SK-N-SH (cell line): ENCODE measurements around the gene TMEM51. TPM values are rescaled to one million over a fixed set of nuclear protein-coding genes. Genes with fewer than 3 reads are reported as not detected.

ENCODE experiments used
- CTCF ChIA-PET: fragments of 300-600, 350-600 bp; formaldehyde crosslinking; extraction: SDS; loops from one replicate; lab custom pipeline; 2021; lab: Yijun Ruan, JAX
- POLR2A ChIA-PET: fragments of 350-600 bp; sonication (Branson Sonifier 250); formaldehyde crosslinking; extraction: SDS; loops from one replicate; lab custom pipeline; 2020; ENCODE audit warnings: antibody characterized with exemption, inconsistent platforms; lab: Yijun Ruan, JAX
- DNase-seq: peaks from one replicate; pipeline ENCODE4 v3.0.0; 2012
- H2AFZ ChIP-seq: fragments of 200-600 bp; sonication (generic); 2 replicates; pipeline ENCODE4 v1.8.1; 2016; ENCODE audit warnings: antibody characterized with exemption, mild to moderate bottlenecking, low read depth
- H3F3A ChIP-seq: fragments of 200-600 bp; sonication (generic); replicated peaks from 2 replicates; pipeline ENCODE3; 2016; ENCODE audit warnings: antibody characterized with exemption, mild to moderate bottlenecking; ENCODE audit not compliant: insufficient read depth
- H3K27ac ChIP-seq, 2 experiments: fragments of 200-500 bp in 1 of 2; fragments of 200-600 bp in 1 of 2; sonication (Bioruptor generic) in 1 of 2; sonication (generic), shearing (Covaris generic) in 1 of 2; 2 replicates each; pipeline versions ENCODE4 v1.5.1 to v1.6.1; 2014 to 2016; ENCODE audit warnings: low read depth in 2 of 2, inconsistent platforms in 1 of 2, low read length in 1 of 2, mild to moderate bottlenecking in 1 of 2, mixed read lengths in 1 of 2
- H3K27me3 ChIP-seq: fragments of 200-600 bp; sonication (generic), shearing (Covaris generic); 2 replicates; pipeline ENCODE4 v1.6.1; 2016; ENCODE audit warnings: mixed run types; ENCODE audit not compliant: insufficient read depth
- H3K36me3 ChIP-seq, 2 experiments: fragments of 200-500 bp in 1 of 2; fragments of 200-600 bp in 1 of 2; sonication (Bioruptor generic) in 1 of 2; sonication (generic) in 1 of 2; replicated peaks in 1 of 2; 2 replicates each; pipeline versions ENCODE3 to v1.5.1; 2014 to 2016; ENCODE audit warnings: low read length in 1 of 2, mild to moderate bottlenecking in 1 of 2; ENCODE audit not compliant: insufficient read depth in 2 of 2, control insufficient read depth in 1 of 2
- H3K4me1 ChIP-seq, 2 experiments: fragments of 200-500 bp in 1 of 2; fragments of 200-600 bp in 1 of 2; sonication (Bioruptor generic) in 1 of 2; sonication (generic), shearing (Covaris generic) in 1 of 2; 2 replicates each; pipeline versions ENCODE4 v1.5.1 to v1.6.1; 2014 to 2016; ENCODE audit warnings: low read depth in 1 of 2, low read length in 1 of 2, mixed run types in 1 of 2; ENCODE audit not compliant: insufficient read depth in 2 of 2, control insufficient read depth in 1 of 2
- H3K4me2 ChIP-seq: fragments of 200-600 bp; sonication (generic), shearing (Covaris generic); 2 replicates; pipeline ENCODE4 v1.6.1; 2017; ENCODE audit warnings: mixed run types
- H3K4me3 ChIP-seq, 2 experiments: fragments of 200-500 bp in 1 of 2; fragments of 200-600 bp in 1 of 2; sonication (Bioruptor generic) in 1 of 2; sonication (generic), shearing (Covaris generic) in 1 of 2; 2 replicates each; pipeline versions ENCODE4 v1.5.1 to v1.8.1; 2014 to 2016; ENCODE audit warnings: low read depth in 2 of 2, inconsistent platforms in 1 of 2, low read length in 1 of 2, mild to moderate bottlenecking in 1 of 2, mixed read lengths in 1 of 2, moderate library complexity in 1 of 2
- H3K79me2 ChIP-seq: fragments of 200-600 bp; sonication (generic); 2 replicates; pipeline ENCODE4 v1.8.1; 2017; ENCODE audit warnings: mild to moderate bottlenecking; ENCODE audit not compliant: insufficient read depth
- H3K9ac ChIP-seq: fragments of 200-600 bp; sonication (generic); 2 replicates; pipeline ENCODE4 v1.6.1; 2017; ENCODE audit warnings: mixed run types
- H3K9me2 ChIP-seq: fragments of 200-600 bp; sonication (generic); 2 replicates; pipeline ENCODE4 v1.6.1; 2017; ENCODE audit warnings: mixed run types
- H3K9me3 ChIP-seq: fragments of 200-600 bp; sonication (generic); 2 replicates; pipeline ENCODE4 v1.6.1; 2017; ENCODE audit warnings: mixed run types, mild to moderate bottlenecking, moderate library complexity
- H4K20me1 ChIP-seq: fragments of 200-600 bp; sonication (generic); 2 replicates; pipeline ENCODE4 v1.6.1; 2017; ENCODE audit warnings: mild to moderate bottlenecking, mixed run types; ENCODE audit not compliant: insufficient read depth
- GATA2 ChIP-seq: sonication (generic); formaldehyde crosslinking; IDR thresholded peaks from 2 replicates; pipeline ENCODE4 v1.5.0; 2020; ENCODE audit warnings: mild to moderate bottlenecking, missing genetic modification reagents
- MEF2A ChIP-seq: IDR thresholded peaks from 2 replicates; pipeline ENCODE4 v1.4.0; 2012; ENCODE audit warnings: low read depth, borderline replicate concordance
- RAD21 ChIP-seq: IDR thresholded peaks from 2 replicates; pipeline ENCODE4 v1.6.1; 2012; ENCODE audit warnings: mild to moderate bottlenecking, low read length
- RFX5 ChIP-seq: IDR thresholded peaks from 2 replicates; pipeline ENCODE4 v1.6.1; 2012; ENCODE audit warnings: mild to moderate bottlenecking, improper control_type of control experiment, low read length
- RXRA ChIP-seq: IDR thresholded peaks from 2 replicates; pipeline ENCODE4 v1.4.0; 2012; ENCODE audit warnings: low read depth, mild to moderate bottlenecking, borderline replicate concordance
- SMC3 ChIP-seq: IDR thresholded peaks from 2 replicates; pipeline ENCODE4 v1.6.1; 2012; ENCODE audit warnings: low read depth, low read length, improper control_type of control experiment
- TAF1 ChIP-seq: IDR thresholded peaks from 2 replicates; pipeline ENCODE4 v1.6.1; 2012; ENCODE audit warnings: low read depth, mild to moderate bottlenecking, low read length, moderate library complexity, borderline replicate concordance
- TCF12 ChIP-seq: IDR thresholded peaks from 2 replicates; pipeline ENCODE4 v1.4.0; 2012
- TEAD4 ChIP-seq: IDR thresholded peaks from 2 replicates; pipeline ENCODE4 v1.4.0; 2012; ENCODE audit warnings: mild to moderate bottlenecking, borderline replicate concordance; ENCODE audit not compliant: insufficient read depth
- WGBS: methylation state at CpG from one replicate; pipeline ENCODE4 v1.1.6; 2017; ENCODE audit warnings: low lambda C conversion rate; 5-methylcytosine and 5-hydroxymethylcytosine counted together
- polyA plus RNA-seq, 3 experiments: library from polyadenylated mRNA; depleted of rRNA; stranded (reverse); fragments of >200 nt; gene quantifications; 2 replicates each; pipeline ENCODE4 v1.2.3, GENCODE V29; 2012
- TF ChIP-seq, protein P1 (sequence below): IDR thresholded peaks from 2 replicates; pipeline ENCODE4 v1.4.0; 2012; ENCODE audit warnings: low read depth, borderline replicate concordance

Gene TMEM51
- polyA plus RNA-seq, 1 of the 3 experiments (the other 2 are of a cell fraction), result 25.6 TPM

GRCh38 chr1:15225461-15225860, 71.9 kb downstream of the TMEM51 start:
- H3K27me3 ChIP-seq, result no peaks in the 10 kb centered on the region
- ChIA-PET POLR2A (interaction anchor here (0.9 to 1.9 kb wide), 4 partner anchors 14 to 73 kb away, joined by 3 to 7 read pairs (median 4); no protein-coding TSS in a partner anchor), CTCF (interaction anchor here (1.1 to 1.4 kb wide), 2 partner anchors 20 to 82 kb away, joined by 3 read pairs; no protein-coding TSS in a partner anchor)
- peaks cover 0 to 3% of the 10 kb centered on the region in 2 experiments for H3K36me3 ChIP-seq
- H4K20me1 ChIP-seq, result no peaks in the 10 kb centered on the region
- DNase-seq, result no peak
- H3K9me2 ChIP-seq, result no peaks in the 10 kb centered on the region
- H3K9ac ChIP-seq, result no peak overlapping the region
- no peak overlapping the region for H3K4me2 ChIP-seq
- 89% methylated on average over 4 of the region's 4 CpGs for WGBS
- H3K4me3 ChIP-seq, result no peak overlapping the region
- H3F3A ChIP-seq, result no peaks in the 10 kb centered on the region
- H2AFZ ChIP-seq, result no peak overlapping the region
- H3K4me1 ChIP-seq, result peaks cover 0 to 32% of the 10 kb centered on the region in 2 experiments; a peak in 1 of 4 replicates
- no peaks in the 10 kb centered on the region for H3K79me2 ChIP-seq
- H3K9me3 ChIP-seq, result no peaks in the 10 kb centered on the region
- no peak overlapping the region; a peak in 1 of 4 replicates for H3K27ac ChIP-seq
- TF ChIP-seq RXRA, result no peak
- no peak for TF ChIP-seq TEAD4
- TF ChIP-seq TCF12, result no peak

DNA sequence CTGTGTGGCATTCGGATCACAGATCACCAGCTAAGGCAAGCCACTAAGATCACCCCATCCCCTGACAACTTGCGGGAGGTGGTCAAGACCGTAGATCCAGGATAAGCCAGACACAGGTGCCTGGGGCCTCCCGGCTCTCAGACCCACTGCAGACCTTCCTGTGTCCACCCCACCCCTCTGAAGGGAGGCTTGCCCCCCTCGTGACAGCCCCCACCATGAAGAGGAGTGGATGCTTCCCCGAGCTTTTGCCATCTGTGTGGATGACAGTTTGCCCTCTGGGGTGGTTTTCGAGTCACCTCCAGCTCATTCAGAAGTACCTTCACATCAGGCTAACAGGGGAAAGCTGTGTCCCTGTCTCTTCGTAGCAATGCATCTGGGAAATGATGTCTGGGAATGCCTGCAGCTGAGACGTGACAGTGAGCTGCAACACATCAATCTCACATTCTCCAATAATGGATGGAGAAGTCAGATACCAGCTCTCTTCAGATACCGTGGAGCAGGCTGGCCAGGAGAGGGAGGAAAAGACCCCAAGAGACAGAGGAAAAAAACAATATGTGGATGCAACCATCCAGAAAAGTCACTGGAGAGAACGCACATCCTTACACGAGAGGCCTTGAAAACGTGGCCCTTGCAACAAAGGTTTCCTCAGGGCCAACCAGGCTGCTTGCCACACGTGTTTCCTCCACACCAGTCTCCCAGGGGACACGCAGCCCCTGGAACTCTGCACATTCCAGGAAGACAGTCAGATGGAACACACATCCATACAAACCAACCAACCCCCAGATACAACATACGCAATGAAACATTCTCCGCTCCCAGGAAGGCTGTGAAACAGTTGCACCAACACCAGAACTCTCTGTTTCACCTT, 73.1 kb downstream of the TMEM51 start:
- WGBS, result 90% methylated on average over 11 of the region's 17 CpGs
- Histone ChIP-seq H3F3A (no peaks in the 10 kb centered on the region), H3K4me2 (no peak overlapping the region), H3K27ac (peak overlapping the region in 1 of 2 experiments; percentile 53; a peak in 1 of 4 replicates), H4K20me1 (no peaks in the 10 kb centered on the region), H3K9ac (no peak overlapping the region), H3K36me3 (no peaks in the 10 kb centered on the region), H2AFZ (no peak overlapping the region), H3K9me3 (no peaks in the 10 kb centered on the region), H3K79me2 (no peaks in the 10 kb centered on the region), H3K27me3 (no peaks in the 10 kb centered on the region), H3K9me2 (no peaks in the 10 kb centered on the region), H3K4me1 (peaks cover 0 to 23% of the 10 kb centered on the region in 2 experiments; a peak in 1 of 4 replicates), H3K4me3 (no peak overlapping the region)
- POLR2A ChIA-PET, result interaction anchor here (0.9 to 1.9 kb wide), 4 partner anchors 12 to 74 kb away, joined by 3 to 7 read pairs (median 4); no protein-coding TSS in a partner anchor
- TF ChIP-seq SMC3 (no peak), GATA2 (0 out of 2 replicates have a peak, but pooled peaks have one; percentile 34), RAD21 (no peak), RFX5 (no peak), MEF2A (no peak), TAF1 (no peak)
- TF ChIP-seq, protein P1, sequence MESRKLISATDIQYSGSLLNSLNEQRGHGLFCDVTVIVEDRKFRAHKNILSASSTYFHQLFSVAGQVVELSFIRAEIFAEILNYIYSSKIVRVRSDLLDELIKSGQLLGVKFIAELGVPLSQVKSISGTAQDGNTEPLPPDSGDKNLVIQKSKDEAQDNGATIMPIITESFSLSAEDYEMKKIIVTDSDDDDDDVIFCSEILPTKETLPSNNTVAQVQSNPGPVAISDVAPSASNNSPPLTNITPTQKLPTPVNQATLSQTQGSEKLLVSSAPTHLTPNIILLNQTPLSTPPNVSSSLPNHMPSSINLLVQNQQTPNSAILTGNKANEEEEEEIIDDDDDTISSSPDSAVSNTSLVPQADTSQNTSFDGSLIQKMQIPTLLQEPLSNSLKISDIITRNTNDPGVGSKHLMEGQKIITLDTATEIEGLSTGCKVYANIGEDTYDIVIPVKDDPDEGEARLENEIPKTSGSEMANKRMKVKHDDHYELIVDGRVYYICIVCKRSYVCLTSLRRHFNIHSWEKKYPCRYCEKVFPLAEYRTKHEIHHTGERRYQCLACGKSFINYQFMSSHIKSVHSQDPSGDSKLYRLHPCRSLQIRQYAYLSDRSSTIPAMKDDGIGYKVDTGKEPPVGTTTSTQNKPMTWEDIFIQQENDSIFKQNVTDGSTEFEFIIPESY, result no peak
- CTCF ChIA-PET, result interaction anchor here (1.0 to 1.4 kb wide), 5 partner anchors 22 to 84 kb away, joined by 3 to 6 read pairs (median 4); partner anchors contain the start of gene TMEM51
- peak; percentile 42 for DNase-seq
